Gastrocnemius medialis (tissue), 4 donors: ENCODE measurements around the gene COL6A1. TPM values are rescaled to one million over a fixed set of nuclear protein-coding genes. Genes with fewer than 3 reads are reported as not detected.

Experiments
- ATAC-seq, 2 donors: fragments of 150-250 bp; one replicate each; pipeline ENCODE4 v1.9.1; 2016
- DNase-seq, 2 donors: peaks; one replicate each; pipeline ENCODE4 v3.0.0-alpha.2; 2019
- H3K27ac ChIP-seq, 4 donors: fragments of 200-600 bp; sonication (generic); 1 replicate in 1 of 4; 2 replicates in 3 of 4; pipeline ENCODE4 v1.5.1; 2016 to 2018; ENCODE audit warnings: mild to moderate bottlenecking in 2 of 4, moderate library complexity in 1 of 4
- H3K27me3 ChIP-seq, 3 donors: fragments of 200-600 bp; sonication (generic) in 2 of 3; 1 replicate in 1 of 3; 2 replicates in 2 of 3; pipeline versions ENCODE4 v1.5.1 to v1.6.0; 2016 to 2019; ENCODE audit warnings: mild to moderate bottlenecking in 1 of 3, moderate library complexity in 1 of 3
- H3K36me3 ChIP-seq, 2 donors: fragments of 200-600 bp; sonication (generic) in 1 of 2; one replicate each; pipeline ENCODE4 v1.5.1; 2017 to 2018
- H3K4me1 ChIP-seq, 2 donors: fragments of 200-600 bp; sonication (generic) in 1 of 2; one replicate each; pipeline ENCODE4 v1.5.1; 2016 to 2017; ENCODE audit warnings: mild to moderate bottlenecking in 2 of 2
- H3K4me3 ChIP-seq, 4 donors: fragments of 200-600 bp; sonication (generic) in 3 of 4; 1 replicate in 1 of 4; 2 replicates in 3 of 4; pipeline ENCODE4 v1.5.1; 2016 to 2019; ENCODE audit warnings: mild to moderate bottlenecking in 2 of 4
- H3K9me3 ChIP-seq, 3 donors: fragments of 200-600 bp; sonication (generic) in 2 of 3; 1 replicate in 1 of 3; 2 replicates in 2 of 3; pipeline ENCODE4 v1.5.1; 2016 to 2019
- POLR2A ChIP-seq, 2 donors: fragments of 450-650 bp; IDR thresholded peaks; one replicate each; pipeline ENCODE4 v1.6.1; 2017; ENCODE audit warnings: antibody characterized with exemption in 2 of 2, mild to moderate bottlenecking in 2 of 2, moderate library complexity in 2 of 2
- in situ Hi-C, 4 donors: fragments of 200-750 bp; cut with MboI; loops; one replicate each; pipeline versions ENCODE4 v1.15.0 to v1.8.0; 2017; ENCODE audit warnings: low sequenced_read_pairs in 4 of 4
- intact Hi-C: fragments of 100-400 bp; cut with DNase I; formaldehyde crosslinking; loops from one replicate; pipeline ENCODE4 v1.15.1; 2023; ENCODE audit warnings: low total_unique reads
- total RNA-seq, 4 donors: library from RNA; depleted of rRNA; stranded (reverse); fragments of >200 nt; gene quantifications; one replicate each; pipeline versions ENCODE4 v1.1.0 to v1.2.3, GENCODE V29; 2016
- TF ChIP-seq, protein P1 (sequence below), 5 experiments: fragments of 450-650 bp in 3 of 5; fragments of 200-600 bp in 2 of 5; sonication (generic) in 2 of 5; IDR thresholded peaks in 4 of 5; conservative IDR thresholded peaks in 1 of 5; 1 replicate in 4 of 5; 2 replicates in 1 of 5; pipeline ENCODE4 v1.5.1; 2016 to 2019; ENCODE audit warnings: antibody characterized with exemption in 5 of 5, mild to moderate bottlenecking in 3 of 5, moderate library complexity in 3 of 5

The COL6A1 gene
- total RNA-seq, 4 donors from 2014 or later, result 50.5 to 97.8 (median 73.3) TPM

DNA sequence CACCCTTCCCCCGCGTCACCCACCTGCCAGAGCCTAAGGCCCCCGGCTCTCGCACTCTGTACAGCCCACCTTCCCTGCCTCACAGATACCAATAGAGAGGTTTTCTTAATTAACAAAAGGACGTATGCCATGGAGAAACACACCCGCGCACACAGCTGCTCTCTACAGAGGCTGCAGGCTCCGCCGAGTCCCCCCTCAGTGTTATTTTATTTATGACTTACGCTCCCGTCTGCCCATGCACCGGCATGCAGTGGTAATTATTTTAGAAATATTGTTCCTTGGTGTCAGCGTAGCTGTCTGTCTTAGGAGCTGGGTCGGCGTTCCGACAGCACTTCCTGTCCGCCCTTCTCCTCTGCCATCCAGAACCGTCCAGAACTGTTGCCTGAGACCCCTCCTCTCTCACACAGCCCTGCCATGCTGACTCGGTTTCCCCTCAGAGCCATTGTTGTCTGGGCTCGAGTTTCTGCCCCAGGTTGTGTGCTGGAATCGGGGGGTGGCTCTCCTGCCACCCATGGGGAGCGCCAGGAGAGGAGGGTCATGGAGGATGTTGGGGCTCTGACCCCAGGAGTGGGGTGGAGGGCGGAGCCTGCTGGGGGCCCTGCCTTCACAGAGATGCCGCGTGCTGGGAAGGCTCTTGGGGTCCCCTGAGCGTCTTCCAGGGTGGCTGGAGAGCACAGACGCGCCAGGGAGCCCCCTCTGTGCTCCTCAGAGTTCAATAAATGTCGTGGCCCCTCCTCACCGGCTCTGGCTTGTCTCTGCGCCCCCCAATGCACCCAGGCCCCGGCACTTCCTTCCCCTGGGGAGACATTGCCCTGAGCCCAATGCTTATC lies 39.6 kb upstream of the COL6A1 start:
- DNase-seq (no peak), ATAC-seq (no peak)
- no peak for TF ChIP-seq POLR2A (IDR thresholded peaks at IDR 0.05)
- TF ChIP-seq, protein P1, sequence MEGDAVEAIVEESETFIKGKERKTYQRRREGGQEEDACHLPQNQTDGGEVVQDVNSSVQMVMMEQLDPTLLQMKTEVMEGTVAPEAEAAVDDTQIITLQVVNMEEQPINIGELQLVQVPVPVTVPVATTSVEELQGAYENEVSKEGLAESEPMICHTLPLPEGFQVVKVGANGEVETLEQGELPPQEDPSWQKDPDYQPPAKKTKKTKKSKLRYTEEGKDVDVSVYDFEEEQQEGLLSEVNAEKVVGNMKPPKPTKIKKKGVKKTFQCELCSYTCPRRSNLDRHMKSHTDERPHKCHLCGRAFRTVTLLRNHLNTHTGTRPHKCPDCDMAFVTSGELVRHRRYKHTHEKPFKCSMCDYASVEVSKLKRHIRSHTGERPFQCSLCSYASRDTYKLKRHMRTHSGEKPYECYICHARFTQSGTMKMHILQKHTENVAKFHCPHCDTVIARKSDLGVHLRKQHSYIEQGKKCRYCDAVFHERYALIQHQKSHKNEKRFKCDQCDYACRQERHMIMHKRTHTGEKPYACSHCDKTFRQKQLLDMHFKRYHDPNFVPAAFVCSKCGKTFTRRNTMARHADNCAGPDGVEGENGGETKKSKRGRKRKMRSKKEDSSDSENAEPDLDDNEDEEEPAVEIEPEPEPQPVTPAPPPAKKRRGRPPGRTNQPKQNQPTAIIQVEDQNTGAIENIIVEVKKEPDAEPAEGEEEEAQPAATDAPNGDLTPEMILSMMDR (IDR thresholded peaks at IDR 0.05 in 4 of 5, conservative IDR thresholded peaks at IDR 0.05 in 1 of 5), result no peak
- no peaks in the 10 kb centered on the region for H3K4me1 ChIP-seq
- H3K9me3 ChIP-seq, result no peaks in the 10 kb centered on the region
- in situ Hi-C loops, result no loop called here
- H3K36me3 ChIP-seq, result no peaks in the 10 kb centered on the region
- no peak overlapping the region for H3K27ac ChIP-seq
- no peaks in the 10 kb centered on the region for H3K27me3 ChIP-seq
- intact Hi-C loops, result no loop called here
- H3K4me3 ChIP-seq, result no peak overlapping the region

DNA sequence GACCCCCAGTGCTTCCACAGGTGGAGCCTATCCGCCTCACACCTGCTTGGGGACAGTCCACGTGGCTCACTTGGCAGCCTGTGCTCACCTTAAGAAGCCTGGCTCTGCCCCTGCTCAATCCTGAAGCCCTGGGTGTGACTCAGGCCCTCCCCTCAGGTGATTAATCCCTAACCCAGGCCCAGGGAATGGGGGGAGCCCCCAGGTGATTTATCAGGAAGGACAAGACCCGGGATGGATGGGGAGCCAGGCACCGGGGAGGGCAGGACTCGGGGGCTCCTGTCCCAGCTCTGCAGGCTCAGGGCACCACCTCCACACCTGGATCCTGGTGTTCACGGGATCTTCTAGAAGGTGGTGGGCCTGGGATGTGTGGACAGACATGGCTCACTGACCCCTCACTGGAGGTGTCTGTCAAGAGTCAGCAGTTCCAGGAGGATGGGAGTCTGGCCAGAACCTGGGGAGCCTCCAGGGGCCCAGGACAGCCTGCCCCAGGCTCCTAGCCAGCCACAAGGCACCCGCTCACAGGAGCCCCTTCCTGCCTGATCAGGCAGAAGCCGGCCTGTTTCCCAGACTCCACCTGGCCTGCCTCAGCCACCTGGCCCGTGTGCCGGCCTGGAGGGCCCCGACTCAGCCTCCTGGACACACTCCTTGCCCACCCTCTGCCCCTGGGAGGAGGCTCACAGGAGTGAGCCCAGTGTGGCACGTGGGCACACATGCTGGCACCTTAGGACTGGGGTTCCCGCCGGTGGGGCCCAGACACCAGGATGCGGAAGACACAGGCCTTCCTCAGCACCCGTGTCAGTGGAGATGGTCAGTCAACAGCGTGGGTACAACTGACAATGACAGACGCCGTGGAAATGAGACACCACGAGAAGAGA lies 38.6 kb upstream of the COL6A1 start:
- peaks cover 0 to 4% (median 0%) of the 10 kb centered on the region in 3 donors for H3K27me3 ChIP-seq
- TF ChIP-seq POLR2A (IDR thresholded peaks at IDR 0.05), result no peak
- no peaks in the 10 kb centered on the region for H3K4me1 ChIP-seq
- no peak for ATAC-seq
- DNase-seq, result no peak
- H3K9me3 ChIP-seq, result no peaks in the 10 kb centered on the region
- intact Hi-C loops (no loop called here), in situ Hi-C loops (no loop called here)
- H3K36me3 ChIP-seq, result no peaks in the 10 kb centered on the region
- no peak overlapping the region for H3K4me3 ChIP-seq
- H3K27ac ChIP-seq, result no peak overlapping the region

DNA sequence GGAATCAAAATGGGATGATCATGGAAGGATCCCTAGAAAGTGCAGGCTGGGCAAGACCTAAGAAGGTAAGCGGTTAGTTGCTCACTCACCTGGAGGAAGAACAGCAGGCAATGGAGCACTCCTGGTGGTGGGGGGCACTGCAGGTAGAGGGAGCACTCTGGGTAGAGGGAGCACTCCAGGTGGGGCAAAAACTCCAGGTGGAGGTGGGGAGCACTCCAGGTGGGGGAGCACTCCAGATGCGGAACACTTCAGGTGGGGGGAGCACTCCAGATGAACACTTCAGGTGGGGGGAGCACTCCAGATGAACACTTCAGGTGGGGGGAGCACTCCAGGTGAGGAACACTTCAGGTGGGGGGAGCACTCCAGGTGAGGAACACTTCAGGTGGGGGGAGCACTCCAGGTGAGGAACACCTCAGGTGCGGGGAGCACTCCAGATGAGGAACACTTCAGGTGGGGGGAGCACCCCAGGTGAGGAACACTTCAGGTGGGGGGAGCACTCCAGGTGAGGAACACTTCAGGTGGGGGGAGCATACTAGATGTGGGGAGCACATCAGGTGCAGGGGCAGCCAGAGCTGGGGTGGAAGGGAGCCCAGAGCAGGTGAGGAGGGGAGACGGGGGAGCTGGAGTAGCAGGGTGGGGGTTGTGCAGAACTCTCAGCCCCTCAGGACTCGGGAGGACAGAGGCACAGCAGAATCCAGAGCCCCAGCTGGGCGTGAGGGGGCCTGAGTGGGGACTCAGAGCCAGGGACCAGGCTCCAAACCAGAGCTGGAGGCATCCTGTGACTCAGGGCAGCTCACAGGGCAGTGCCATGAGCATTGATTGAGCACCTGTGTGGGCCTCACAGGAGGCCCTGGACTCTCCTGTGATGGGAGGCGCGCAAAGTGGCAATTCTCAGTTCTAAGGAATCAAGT lies 37.7 kb upstream of the COL6A1 start:
- in situ Hi-C loops (no loop called here), intact Hi-C loops (no loop called here)
- Histone ChIP-seq H3K27ac (no peak overlapping the region), H3K4me3 (no peak overlapping the region), H3K27me3 (peaks cover 5 to 7% (median 6%) of the 10 kb centered on the region in 3 donors), H3K9me3 (no peaks in the 10 kb centered on the region), H3K4me1 (no peaks in the 10 kb centered on the region), H3K36me3 (no peaks in the 10 kb centered on the region)
- ATAC-seq (no peak), DNase-seq (no peak)
- TF ChIP-seq, protein P1 (IDR thresholded peaks at IDR 0.05 in 4 of 5, conservative IDR thresholded peaks at IDR 0.05 in 1 of 5), result no peak
- TF ChIP-seq POLR2A (IDR thresholded peaks at IDR 0.05), result no peak

DNA sequence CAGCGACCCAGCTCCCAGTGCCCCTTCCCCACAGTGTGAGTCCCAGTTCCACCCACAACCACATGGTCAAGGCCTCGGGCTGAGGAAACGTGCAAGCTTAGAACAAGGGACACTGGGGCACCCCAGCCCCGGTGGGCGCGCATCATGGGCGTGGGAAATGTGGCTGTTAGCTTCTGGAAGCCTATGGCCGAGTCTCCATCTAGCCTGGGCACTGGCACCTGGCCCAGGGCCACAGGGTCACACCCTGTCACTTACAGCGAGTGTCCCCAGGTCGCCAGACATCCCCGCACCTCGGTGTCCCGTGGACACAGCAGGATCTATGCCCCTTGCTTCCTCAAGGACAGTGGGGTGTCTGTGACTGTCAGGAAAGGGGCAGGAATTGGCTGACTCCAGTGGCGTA lies 37.0 kb upstream of the COL6A1 start:
- no peak for ATAC-seq
- DNase-seq, result no peak
- no peaks in the 10 kb centered on the region for H3K36me3 ChIP-seq
- no peak for TF ChIP-seq POLR2A (IDR thresholded peaks at IDR 0.05)
- TF ChIP-seq, protein P1 (IDR thresholded peaks at IDR 0.05 in 4 of 5, conservative IDR thresholded peaks at IDR 0.05 in 1 of 5), result no peak
- H3K27me3 ChIP-seq, result peaks cover 7 to 12% (median 11%) of the 10 kb centered on the region in 3 donors
- intact Hi-C loops (no loop called here), in situ Hi-C loops (no loop called here)
- no peak overlapping the region for H3K4me3 ChIP-seq
- no peak overlapping the region for H3K27ac ChIP-seq
- H3K9me3 ChIP-seq, result no peaks in the 10 kb centered on the region
- no peaks in the 10 kb centered on the region for H3K4me1 ChIP-seq
